GM04504 (cell line): Measurements from ENCODE around the gene DEPDC4.
"Not testable (repeated sequence)": the region's sequence is repeated elsewhere in the genome, so short reads cannot be mapped to it uniquely, and the experiment has no call there.

Experiments used
- DNase-seq: peaks from one replicate; pipeline ENCODE4 v3.0.0-alpha.2; 2012; ENCODE audit warnings: low read depth

Gene DEPDC4

GRCh38 chr12:100263131-100263530, 3.7 kb downstream of the DEPDC4 start:
- DNase-seq = no peak

- DNase-seq = no peak
Observed at GRCh38 chr12:100258127-100258526, 8.8 kb downstream of the DEPDC4 start.

GRCh38 chr12:100254876-100255275, 12.0 kb downstream of the DEPDC4 start:
- no peak for DNase-seq

GRCh38 chr12:100253437-100253836, 13.4 kb downstream of the DEPDC4 start:
- DNase-seq = no peak

- DNase-seq = no peak
Observed at GRCh38 chr12:100251917-100252316, 15.0 kb downstream of the DEPDC4 start.

- DNase-seq = no peak
Observed at GRCh38 chr12:100249941-100250340, 16.9 kb downstream of the DEPDC4 start.

GRCh38 chr12:100248886-100249285, 18.0 kb downstream of the DEPDC4 start:
- DNase-seq = no peak

GRCh38 chr12:100247765-100248164, 19.1 kb downstream of the DEPDC4 start:
- DNase-seq = no peak

- no peak for DNase-seq
Observed at GRCh38 chr12:100243137-100243536, 23.7 kb downstream of the DEPDC4 start.

- no peak for DNase-seq
Observed at GRCh38 chr12:100239589-100239988, 27.3 kb downstream of the DEPDC4 start.

GRCh38 chr12:100238801-100239200, 28.1 kb downstream of the DEPDC4 start:
- no peak for DNase-seq

GRCh38 chr12:100234591-100235304, 32.1 kb downstream of the DEPDC4 start:
- peak; percentile 26 for DNase-seq

GRCh38 chr12:100234166-100234565, 32.7 kb downstream of the DEPDC4 start:
- DNase-seq = peak; percentile 26

- not testable (repeated sequence) for DNase-seq
Observed at GRCh38 chr12:100231873-100232272, 35.0 kb downstream of the DEPDC4 start.

GRCh38 chr12:100229876-100230275, 37.0 kb downstream of the DEPDC4 start:
- no peak for DNase-seq

- no peak for DNase-seq
Observed at GRCh38 chr12:100229036-100229635, 37.7 kb downstream of the DEPDC4 start.

- no peak for DNase-seq
Observed at GRCh38 chr12:100225491-100225890, 41.4 kb downstream of the DEPDC4 start.

GRCh38 chr12:100222173-100222572, 44.7 kb downstream of the DEPDC4 start:
- DNase-seq = not testable (repeated sequence)

GRCh38 chr12:100221523-100221922, 45.4 kb downstream of the DEPDC4 start:
- no peak for DNase-seq

- no peak for DNase-seq
Observed at GRCh38 chr12:100219328-100220109, 47.4 kb downstream of the DEPDC4 start.

GRCh38 chr12:100216337-100216736, 50.5 kb downstream of the DEPDC4 start:
- DNase-seq = no peak

GRCh38 chr12:100215209-100215608, 51.7 kb downstream of the DEPDC4 start:
- no peak for DNase-seq

- DNase-seq = no peak
Observed at GRCh38 chr12:100214518-100214917, 52.4 kb downstream of the DEPDC4 start.
